Colonic mucosa (tissue), 4 donors: Measurements from ENCODE around the gene GHR. TPM values are rescaled to one million over a fixed set of nuclear protein-coding genes. Genes with fewer than 3 reads are reported as not detected.

Experiments used
- DNase-seq: peaks from one replicate; pipeline ENCODE4 v3.0.0-alpha.2; 2020
- H3K27ac ChIP-seq: fragments of 200-600 bp; one replicate; pipeline ENCODE4 v1.8.0; 2021
- H3K27me3 ChIP-seq: fragments of 200-600 bp; one replicate; pipeline ENCODE4 v1.8.0; 2021
- H3K36me3 ChIP-seq: fragments of 200-600 bp; one replicate; pipeline ENCODE4 v1.8.0; 2021
- H3K4me1 ChIP-seq: fragments of 200-600 bp; one replicate; pipeline ENCODE4 v1.8.0; 2021; ENCODE audit warnings: mild to moderate bottlenecking
- H3K4me3 ChIP-seq: fragments of 200-600 bp; one replicate; pipeline ENCODE4 v1.8.0; 2021
- H3K9ac ChIP-seq, 2 donors: one replicate each; pipeline ENCODE4 v1.7.0; 2013; ENCODE audit warnings: control low read depth in 2 of 2, low read depth in 2 of 2, low read length in 2 of 2
- H3K9me3 ChIP-seq: fragments of 200-600 bp; one replicate; pipeline ENCODE4 v1.8.0; 2021
- CTCF ChIP-seq: fragments of 200-600 bp; IDR thresholded peaks from one replicate; pipeline ENCODE4 v1.8.0; 2022; ENCODE audit warnings: antibody characterized with exemption, mild to moderate bottlenecking
- intact Hi-C: fragments of 100-400 bp; cut with DNase I; formaldehyde crosslinking; loops from one replicate; pipeline ENCODE4 v1.14.1; 2022
- total RNA-seq, 2 donors: library from RNA; stranded (reverse); fragmentation: NEBNext Ultra II Directional in 1 of 2; extraction: Animal tissue kit (Norgen Biotek cat#: 25700) in 1 of 2; gene quantifications; one replicate each; pipeline ENCODE4 v1.2.1, GENCODE V29; 2021
- donor health status: healthy.
- donor health status: DM: no; HTN: no; CAD: no.
- donor health status: DM: no; HTN: no; CAD: no.

GHR gene
- total RNA-seq, 2 donors from 2014 or later = 2.4 to 6.8 TPM

DNA sequence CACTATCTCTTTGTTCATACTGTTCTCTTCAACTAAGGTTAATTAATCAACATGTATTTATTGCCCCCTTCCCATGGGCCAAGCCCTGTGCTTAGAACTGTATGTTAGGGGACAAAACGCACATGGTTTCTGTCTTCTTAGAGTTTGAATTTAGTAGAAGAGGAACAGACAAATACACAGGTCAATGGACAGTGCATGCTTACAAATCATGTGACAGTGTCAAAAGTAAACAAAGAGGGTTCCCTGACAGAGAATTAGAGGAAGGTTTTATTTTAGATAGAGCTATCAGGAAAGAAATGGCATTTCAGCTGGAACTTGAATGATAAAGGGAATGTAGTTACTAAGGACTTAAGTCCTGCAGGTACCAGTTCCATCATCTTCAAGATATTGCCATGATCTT, 188.2 kb downstream of the GHR start:
- Histone ChIP-seq H3K9ac (no peak overlapping the region), H3K9me3 (no peaks in the 10 kb centered on the region), H3K27me3 (no peaks in the 10 kb centered on the region), H3K27ac (no peak overlapping the region), H3K36me3 (no peaks in the 10 kb centered on the region), H3K4me3 (no peak overlapping the region), H3K4me1 (no peaks in the 10 kb centered on the region)
- TF ChIP-seq CTCF = no peak
- no peak for DNase-seq
- intact Hi-C loops = no loop called here

GRCh38 chr5:42612750-42613366, 189.6 kb downstream of the GHR start:
- no peak for TF ChIP-seq CTCF
- Histone ChIP-seq H3K27me3 (no peaks in the 10 kb centered on the region), H3K4me3 (no peak overlapping the region), H3K9ac (no peak overlapping the region), H3K27ac (no peak overlapping the region), H3K4me1 (no peaks in the 10 kb centered on the region), H3K9me3 (no peaks in the 10 kb centered on the region), H3K36me3 (no peaks in the 10 kb centered on the region)
- DNase-seq = no peak
- intact Hi-C loops = no loop called here

DNA sequence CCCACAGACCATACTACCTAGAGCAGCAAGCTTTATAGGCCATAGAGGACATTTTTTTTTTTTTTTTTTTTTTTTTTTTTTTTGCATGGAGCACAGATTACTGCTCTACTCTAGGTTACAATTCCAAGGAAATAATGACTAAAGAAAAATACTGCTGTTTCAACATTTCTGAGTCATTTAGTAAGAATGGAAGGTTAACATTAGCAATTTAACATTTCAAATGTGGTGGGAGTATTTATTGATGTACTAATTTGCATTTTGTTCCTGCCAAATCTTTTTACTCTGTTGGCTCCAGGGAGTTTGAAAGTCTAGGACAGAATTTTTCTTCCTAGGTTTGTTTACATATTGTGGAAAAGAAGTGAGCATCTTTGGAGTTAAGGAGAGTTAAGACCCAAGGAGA, 191.3 kb downstream of the GHR start:
- no peaks in the 10 kb centered on the region for H3K4me1 ChIP-seq
- TF ChIP-seq CTCF = no peak
- no peaks in the 10 kb centered on the region for H3K9me3 ChIP-seq
- H3K27me3 ChIP-seq = no peaks in the 10 kb centered on the region
- H3K9ac ChIP-seq = no peak overlapping the region
- no peak overlapping the region for H3K27ac ChIP-seq
- intact Hi-C loops = no loop called here
- no peak overlapping the region for H3K4me3 ChIP-seq
- no peak for DNase-seq
- H3K36me3 ChIP-seq = no peaks in the 10 kb centered on the region

- Histone ChIP-seq H3K9ac (no peak overlapping the region), H3K27ac (no peak overlapping the region), H3K27me3 (no peaks in the 10 kb centered on the region), H3K4me1 (peaks cover 4% of the 10 kb centered on the region), H3K4me3 (no peak overlapping the region), H3K9me3 (no peaks in the 10 kb centered on the region), H3K36me3 (no peaks in the 10 kb centered on the region)
- no peak for TF ChIP-seq CTCF
- DNase-seq = no peak
- intact Hi-C loops = no loop called here
Measured at GRCh38 chr5:42620579-42621216, 197.5 kb downstream of the GHR start.

DNA sequence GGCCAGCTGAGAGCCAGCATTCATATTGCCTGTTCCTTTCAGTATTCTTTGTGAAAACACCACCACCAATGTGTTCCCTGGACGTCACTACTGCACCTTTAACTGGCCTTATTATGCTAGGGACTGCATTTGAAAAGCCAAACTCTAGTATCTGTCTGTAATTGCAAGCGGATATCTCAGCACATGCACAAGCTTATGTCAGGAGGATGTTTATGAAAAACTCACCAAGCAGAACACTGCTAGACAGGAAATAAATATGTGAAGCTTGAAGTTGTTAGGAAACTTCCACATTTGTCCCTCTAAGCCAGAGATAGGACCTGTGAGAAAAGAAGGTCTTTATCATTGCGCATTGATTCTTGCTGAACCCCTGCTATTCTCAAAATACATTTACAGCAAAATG, 198.0 kb downstream of the GHR start:
- no peak overlapping the region for H3K4me3 ChIP-seq
- H3K36me3 ChIP-seq = no peaks in the 10 kb centered on the region
- no peaks in the 10 kb centered on the region for H3K9me3 ChIP-seq
- no peaks in the 10 kb centered on the region for H3K27me3 ChIP-seq
- no peak for TF ChIP-seq CTCF
- H3K9ac ChIP-seq = no peak overlapping the region
- DNase-seq = no peak
- H3K4me1 ChIP-seq = peaks cover 4% of the 10 kb centered on the region
- H3K27ac ChIP-seq = no peak overlapping the region
- intact Hi-C loops = no loop called here
